ENCODE results near the gene CCDC154. TPM values are rescaled to one million over a fixed set of nuclear protein-coding genes. Genes with fewer than 3 reads are reported as not detected.

The CCDC154 gene
- total RNA-seq, 1 donor from 2014 or later = 0.34 TPM

DNA sequence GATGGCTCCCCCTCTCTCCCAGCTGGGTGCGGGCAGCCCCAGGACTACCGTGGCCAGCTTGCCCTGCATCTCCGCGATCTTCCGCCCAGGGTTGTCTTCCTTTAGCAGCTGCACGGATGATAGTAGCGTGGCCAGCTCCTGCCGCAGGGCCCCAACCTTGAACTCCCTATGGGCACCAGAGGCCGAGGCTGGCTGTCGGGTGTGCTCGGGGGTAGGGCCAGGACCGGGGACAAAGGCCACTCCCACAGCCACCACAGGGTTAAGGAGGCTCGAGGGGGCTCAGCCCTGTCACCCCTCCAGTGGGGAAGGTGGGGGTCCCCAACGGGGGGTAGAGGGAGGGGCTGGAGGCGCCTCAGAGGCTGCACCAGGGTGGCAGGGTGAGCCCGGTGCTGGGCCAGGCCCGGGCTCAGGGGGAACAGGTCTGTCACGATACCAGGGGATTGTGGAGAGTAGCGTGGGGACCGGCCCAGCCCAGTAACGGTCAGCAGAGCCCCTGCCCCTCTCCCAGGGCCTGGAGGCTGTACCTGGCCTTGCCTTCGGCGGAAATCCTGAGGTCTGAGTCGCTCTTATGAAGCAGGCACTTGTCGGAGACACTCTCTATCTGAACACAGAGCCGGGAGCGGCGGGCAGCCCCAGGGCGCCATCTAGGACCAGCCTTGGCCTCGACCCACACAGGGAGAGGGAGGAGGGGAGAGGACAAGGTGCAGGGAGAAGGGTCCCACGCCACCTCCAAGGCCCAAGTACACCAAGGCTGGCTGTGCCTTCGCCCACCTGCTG lies 8.2 kb downstream of the CCDC154 start:
- no peak for DNase-seq

DNA sequence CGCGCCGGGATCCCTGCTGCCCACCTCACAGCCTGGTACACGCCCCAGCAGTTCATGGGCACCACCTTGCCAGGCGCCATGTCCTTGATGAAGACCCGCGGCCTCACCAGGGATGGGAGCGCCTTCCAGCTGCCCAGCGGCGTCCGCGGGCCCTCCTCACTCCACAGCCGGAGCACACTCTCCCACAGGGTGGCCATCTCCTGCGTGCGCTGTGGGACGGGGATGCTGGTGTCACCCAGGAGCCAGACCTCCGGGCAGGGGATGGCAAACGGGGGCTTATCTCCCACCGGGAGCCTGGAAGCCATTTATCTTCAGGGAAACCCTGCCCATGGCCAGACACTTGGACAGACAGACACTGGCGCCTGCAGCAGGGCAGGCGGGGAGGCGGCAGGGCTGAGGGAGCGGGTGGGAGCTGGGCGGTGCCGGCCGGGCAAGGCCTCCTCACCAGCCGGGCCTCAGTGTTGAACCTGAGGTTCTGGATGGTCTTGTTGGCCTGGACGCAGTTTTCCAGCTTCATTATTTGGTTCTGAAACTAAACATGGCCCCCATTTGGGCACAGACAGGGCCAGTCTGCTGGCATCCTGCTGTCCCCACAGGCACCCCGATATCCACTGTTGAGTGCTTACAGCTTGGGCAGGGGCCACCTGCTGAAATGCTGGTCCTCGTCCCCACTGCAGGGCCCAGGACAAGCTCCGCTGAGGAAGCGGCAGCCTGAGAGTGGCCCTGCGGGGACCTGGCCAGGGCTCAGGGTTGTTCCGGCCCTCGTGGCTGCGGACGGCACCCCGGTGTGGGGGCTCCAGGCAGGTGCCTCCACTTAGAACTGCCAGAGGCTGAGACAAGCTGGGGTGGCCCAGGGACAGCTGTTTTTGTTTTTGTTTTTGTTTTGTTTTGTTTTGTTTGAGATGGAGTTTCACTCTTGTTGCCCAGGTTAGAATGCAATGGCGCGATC lies 9.4 kb downstream of the CCDC154 start:
- DNase-seq = no peak

DNA sequence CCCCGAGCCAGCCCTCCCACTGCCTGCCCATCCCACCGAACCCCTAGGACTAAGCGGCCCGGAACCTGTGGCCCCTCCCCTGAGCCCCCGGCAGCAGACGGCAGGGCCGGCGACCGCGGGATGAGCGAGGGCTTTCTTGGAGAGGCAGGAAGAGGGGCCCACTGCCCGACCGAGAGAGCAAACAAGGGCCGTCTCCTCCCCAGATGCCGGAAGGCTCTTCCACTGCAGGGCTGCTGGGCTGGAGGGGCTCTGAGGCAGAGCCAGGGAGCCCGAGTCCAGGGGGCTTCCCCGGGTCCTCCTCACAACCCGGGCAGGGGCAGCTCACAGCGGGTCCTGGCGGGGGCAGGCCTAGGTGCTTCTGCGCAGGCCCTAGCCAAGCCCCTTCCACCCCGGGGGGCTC lies 10.6 kb downstream of the CCDC154 start:
- DNase-seq = no peak

- DNase-seq = no peak
These were observed 11.1 kb downstream of the CCDC154 start for GRCh38 chr16:1433263-1433560.

GRCh38 chr16:1432388-1433262 lies 11.7 kb downstream of the CCDC154 start:
- DNase-seq = no peak

GRCh38 chr16:1431497-1432270 lies 12.7 kb downstream of the CCDC154 start:
- no peak for DNase-seq

- DNase-seq = no peak
These were observed 13.4 kb downstream of the CCDC154 start, which contains the start of gene PERCC1 for GRCh38 chr16:1430759-1431496. TSS of gene PERCC1 (plus strand) at chr16:1431078. CDS start at chr16:1432594, 1,516 bp downstream.

- DNase-seq = no peak
These were observed 14.1 kb downstream of the CCDC154 start for GRCh38 chr16:1430214-1430758.

DNA sequence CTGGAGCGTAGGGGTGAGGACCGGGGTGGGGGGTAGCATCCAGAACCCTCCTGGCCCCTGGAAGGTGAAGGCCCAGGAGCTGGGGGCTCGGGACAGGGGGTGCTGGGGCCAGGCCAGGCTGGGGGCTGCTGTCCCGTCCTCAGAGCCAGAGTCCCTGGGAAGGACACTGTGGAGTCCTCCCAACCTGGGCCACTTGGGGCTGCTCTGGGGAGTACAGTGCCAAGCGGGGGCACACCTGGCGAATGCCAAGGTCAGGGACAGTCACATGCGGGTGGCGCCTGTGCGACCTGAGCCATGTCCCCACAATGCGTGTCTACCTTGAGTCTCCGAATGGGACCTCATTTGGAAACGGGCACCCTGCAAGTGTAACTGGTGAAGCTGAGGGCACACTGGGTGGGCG lies 14.7 kb downstream of the CCDC154 start:
- no peak for DNase-seq

GRCh38 chr16:1429012-1429411 lies 15.3 kb downstream of the CCDC154 start:
- no peak for DNase-seq

DNA sequence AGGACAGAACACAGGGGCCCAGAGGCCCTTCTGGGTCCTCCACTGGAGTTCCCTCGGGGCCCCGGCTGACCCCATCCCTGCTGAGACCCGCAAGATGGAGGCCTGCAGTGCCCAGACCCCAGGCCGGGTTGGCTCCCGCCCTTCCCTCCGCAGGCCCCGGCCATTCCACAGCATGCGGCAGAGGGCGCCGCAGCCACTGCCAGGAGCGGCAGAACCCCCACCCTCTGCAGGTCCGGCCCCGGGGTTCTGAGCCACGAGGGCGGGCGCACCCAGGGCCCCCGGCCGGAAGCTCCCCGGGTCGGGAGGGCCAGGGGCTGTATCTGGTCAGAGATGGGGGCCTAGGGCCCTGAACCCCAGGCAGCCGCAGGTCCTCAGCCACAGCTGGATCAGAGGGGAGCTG lies 15.8 kb downstream of the CCDC154 start:
- peak; percentile 64 for DNase-seq

DNA sequence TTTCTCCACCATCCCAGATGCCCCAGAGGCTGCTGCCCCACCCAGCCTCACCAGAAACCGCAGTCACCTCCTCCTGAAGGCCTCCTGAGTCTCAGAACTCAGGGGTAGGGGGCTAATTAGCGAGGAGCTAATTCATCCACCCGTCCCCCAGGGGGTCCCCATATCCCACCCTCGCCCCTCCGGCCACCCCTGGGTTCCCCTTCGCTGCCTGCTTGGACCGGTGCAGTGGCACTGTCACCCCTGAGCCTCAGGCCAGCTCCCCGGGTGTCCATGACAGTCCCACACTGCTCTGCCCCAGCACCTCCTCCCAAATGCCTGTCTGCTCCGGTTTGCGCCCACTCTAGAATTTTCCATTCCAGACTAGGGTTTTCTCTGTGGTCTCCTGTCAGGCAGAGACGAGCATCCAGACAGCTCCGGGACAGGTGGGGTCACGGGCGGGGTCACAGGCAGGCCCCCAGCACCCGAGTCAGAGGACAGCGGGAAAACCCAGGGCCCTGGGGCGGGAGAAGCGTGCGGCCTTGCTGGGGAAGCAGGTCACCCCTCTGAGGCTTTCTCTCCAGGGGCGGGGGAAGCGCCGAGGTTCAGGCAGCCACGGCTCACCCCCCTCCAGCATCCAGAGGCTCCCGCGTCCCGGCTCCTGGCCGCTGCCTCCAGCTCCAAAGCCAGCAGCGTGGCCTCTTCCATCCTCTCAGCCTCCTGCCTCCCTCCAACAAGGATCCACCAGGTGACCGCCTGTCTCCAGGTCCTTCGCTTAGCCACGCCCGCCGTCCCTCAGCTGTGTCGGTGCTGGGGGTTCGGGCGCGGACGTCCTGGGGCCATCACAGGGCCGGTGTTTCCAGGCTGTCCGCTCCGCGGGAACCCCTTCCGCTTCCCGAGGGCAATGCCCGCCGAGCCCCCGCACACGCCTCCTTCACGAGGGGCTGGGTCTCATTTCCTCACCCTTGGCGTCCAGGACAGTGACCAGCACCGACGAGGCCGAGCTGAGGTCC lies 16.6 kb downstream of the CCDC154 start:
- no peak for DNase-seq

DNA sequence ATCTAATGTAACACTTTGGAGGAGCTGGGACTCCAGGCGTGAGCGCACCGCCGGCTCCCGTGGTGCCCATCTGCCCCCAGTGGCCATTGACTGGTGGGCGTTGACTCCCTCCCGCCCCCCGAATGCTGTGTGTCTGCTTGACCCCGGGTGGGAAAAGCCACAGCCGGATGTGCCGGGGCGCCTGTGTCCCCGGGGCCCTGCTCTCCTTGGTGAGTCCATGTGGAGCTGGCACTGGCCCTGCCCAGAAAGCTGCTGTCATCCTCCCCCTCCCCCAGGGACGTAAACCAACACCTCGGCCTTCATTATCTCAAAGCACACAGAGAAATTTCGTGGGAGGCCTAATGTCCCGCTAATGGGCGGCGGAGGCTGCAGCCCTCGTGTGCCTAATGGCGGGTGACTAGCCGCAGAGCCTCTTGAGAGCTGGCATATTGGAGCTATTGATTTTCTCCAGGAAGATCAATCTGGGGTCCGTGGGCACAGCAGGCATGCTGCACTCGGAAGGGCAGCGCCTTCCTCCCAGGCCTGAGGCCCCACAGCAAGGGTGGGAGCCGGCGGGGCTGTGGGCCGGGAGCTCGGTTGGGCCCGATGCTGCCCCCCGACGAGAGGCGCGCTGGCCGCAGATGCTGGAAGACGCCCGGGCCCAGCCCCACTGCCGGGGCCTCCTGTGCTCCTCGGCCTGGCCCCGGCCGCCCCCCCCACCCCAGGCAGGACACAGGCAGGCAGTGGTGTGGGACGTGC lies 17.5 kb downstream of the CCDC154 start:
- no peak for DNase-seq

DNA sequence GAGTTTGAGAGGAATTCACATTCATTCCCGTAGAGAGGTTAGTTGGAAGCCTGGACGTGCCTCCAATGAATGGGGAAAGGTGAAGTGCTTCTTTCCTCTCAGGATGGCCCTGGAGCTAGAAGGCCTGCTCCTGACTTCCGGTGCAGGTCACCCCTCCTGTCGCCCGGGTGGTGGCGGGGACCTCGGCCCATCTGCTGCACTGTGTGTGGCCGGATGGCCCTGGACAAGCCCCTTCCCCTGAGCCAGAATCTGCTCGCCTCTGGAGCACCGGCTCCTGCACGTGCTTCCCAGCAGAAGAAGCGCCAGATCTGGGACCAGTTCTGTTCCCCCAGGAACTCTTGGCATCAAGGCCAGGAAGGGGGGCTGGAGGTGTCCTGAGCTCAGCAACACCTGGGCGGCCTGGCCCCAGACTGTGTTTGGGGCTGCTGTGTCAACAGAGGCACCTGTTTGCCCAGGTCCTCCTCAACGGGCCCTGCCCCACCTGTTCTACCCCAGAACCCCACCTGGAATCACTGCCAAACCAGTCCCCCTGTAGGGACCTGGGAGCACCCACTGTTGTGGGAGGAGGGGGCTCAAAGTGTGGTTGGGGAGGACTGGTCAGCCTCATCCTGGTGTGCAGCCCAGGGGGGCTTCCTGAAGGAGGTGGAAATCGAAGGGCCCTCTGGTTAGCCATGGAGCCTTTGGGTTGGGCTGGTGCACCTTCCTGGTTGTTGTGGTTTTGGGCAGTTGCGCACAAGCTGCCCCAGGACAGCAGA lies 18.6 kb downstream of the CCDC154 start:
- DNase-seq = no peak

DNA sequence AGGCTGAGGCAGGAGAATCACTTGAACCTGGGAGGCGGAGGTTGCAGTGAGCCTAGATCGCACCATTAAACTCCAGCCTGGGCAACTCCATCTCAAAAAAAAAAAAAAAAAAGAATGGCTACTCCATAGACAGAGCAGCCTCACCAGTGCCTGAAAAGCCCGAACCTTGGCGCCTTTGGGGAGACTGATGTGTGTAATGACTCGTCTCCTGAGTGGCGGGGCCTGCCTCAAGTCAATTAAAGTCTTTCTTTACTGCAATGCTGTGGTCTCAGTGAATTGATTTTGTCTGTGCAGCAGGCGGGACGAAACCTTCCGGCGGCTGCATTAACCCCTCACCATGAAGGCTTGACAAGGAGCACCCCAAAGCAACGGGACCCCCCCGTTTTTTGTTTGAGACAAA lies 20.3 kb downstream of the CCDC154 start:
- DNase-seq = no peak

GRCh38 chr16:1422076-1422475 lies 22.3 kb downstream of the CCDC154 start:
- DNase-seq = no peak

GRCh38 chr16:1420111-1420539 lies 24.2 kb downstream of the CCDC154 start:
- DNase-seq = peak; percentile 16

GRCh38 chr16:1416521-1416941 lies 27.8 kb downstream of the CCDC154 start:
- no peak for DNase-seq
